ENCODE measurements around the gene S1PR1. TPM values are rescaled to one million over a fixed set of nuclear protein-coding genes. Genes with fewer than 3 reads are reported as not detected.

S1PR1 gene
- total RNA-seq, 1 experiment from 2014 or later: 0.68 TPM

- BruUV-seq (replicated peaks): no TSS peak
- no peak overlapping the region for H3K4me2 ChIP-seq
- no peaks in the 10 kb centered on the region; the same call in 1 of the 2 replicates for H3K9me3 ChIP-seq (ENCODE audit: insufficient read depth, low read depth)
- no peaks in the 10 kb centered on the region for H3K79me2 ChIP-seq (ENCODE audit: low read depth)
- peaks cover 13% of the 10 kb centered on the region for H3K4me1 ChIP-seq (replicated peaks; ENCODE audit: insufficient read depth)
- H2AFZ ChIP-seq: no peak overlapping the region
- no peaks in the 10 kb centered on the region for H4K20me1 ChIP-seq (ENCODE audit: insufficient read depth)
- H3K9me2 ChIP-seq (ENCODE audit: insufficient read depth): no peaks in the 10 kb centered on the region
- no peak overlapping the region for H3K27ac ChIP-seq
- intact Hi-C loops (cut with micrococcal nuclease; ENCODE audit: unreplicated experiment): no loop called here
- no peaks in the 10 kb centered on the region for H3K27me3 ChIP-seq (ENCODE audit: insufficient read depth, low read depth)
- TF ChIP-seq CTCF (conservative IDR thresholded peaks at IDR 0.05) (no peak), EZH2 (IDR thresholded peaks at IDR 0.05; ENCODE audit: low read depth) (no peak)
- ChIA-PET POLR2A (ENCODE audit: unreplicated experiment) (no interaction called here), CTCF (no interaction called here)
- no peak overlapping the region for H3K4me3 ChIP-seq
- DNase-seq: no peak
- no peaks in the 10 kb centered on the region for H3K36me3 ChIP-seq (ENCODE audit: low read depth)
- no peaks in the 10 kb centered on the region; the same call in 1 of the 2 replicates for H3F3A ChIP-seq (ENCODE audit: insufficient read depth, low read depth)
Measured at GRCh38 chr1:101268893-101269292, 32.1 kb downstream of the S1PR1 start.

DNA sequence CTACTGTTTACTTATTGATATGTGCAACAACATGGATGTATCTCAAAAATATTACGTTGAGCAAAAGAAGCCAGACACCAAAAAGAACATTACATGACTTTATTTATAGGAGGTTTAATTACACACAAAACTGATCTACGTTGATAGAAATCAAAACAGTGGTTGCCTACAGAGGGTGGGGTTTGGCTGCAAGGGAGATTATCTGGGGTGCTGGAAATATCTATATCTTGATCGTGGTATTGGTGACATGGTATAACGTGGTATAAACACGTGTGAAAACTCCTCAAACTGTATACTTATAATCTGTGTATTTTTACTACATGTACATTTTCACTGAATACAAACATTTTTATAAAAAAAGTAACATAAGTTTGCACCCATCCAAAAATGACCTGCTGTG lies 38.9 kb downstream of the S1PR1 start:
- CTCF ChIA-PET: no interaction called here
- intact Hi-C loops (cut with micrococcal nuclease; ENCODE audit: unreplicated experiment): no loop called here

DNA sequence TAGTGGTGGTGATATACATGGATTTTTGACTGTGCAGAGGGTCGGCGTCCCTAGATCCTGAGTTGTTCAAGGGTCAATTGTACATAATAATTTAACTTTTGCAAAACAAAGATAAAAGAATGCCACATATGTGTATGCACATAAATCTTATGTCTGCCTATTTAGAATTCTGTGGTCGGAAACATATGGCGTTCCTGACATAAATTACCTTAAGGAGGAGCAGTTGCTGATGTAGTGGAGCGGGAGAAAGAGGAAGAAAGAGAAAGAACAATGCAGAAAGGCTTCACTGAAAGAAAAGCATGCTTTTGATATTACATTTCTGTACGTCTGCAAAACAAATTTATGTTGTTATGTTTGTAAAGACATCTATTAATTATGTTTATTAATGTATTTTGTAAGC lies 40.0 kb downstream of the S1PR1 start:
- DNase-seq: no peak
- Histone ChIP-seq H4K20me1 (ENCODE audit: insufficient read depth) (no peaks in the 10 kb centered on the region), H3K4me3 (no peak overlapping the region), H3K4me2 (no peak overlapping the region), H3K36me3 (ENCODE audit: low read depth) (no peaks in the 10 kb centered on the region), H3K4me1 (replicated peaks; ENCODE audit: insufficient read depth) (no peaks in the 10 kb centered on the region), H3K27me3 (ENCODE audit: insufficient read depth, low read depth) (no peaks in the 10 kb centered on the region), H3K9me2 (ENCODE audit: insufficient read depth) (no peaks in the 10 kb centered on the region), H3K9me3 (ENCODE audit: insufficient read depth, low read depth) (no peaks in the 10 kb centered on the region), H2AFZ (no peak overlapping the region), H3K79me2 (ENCODE audit: low read depth) (no peaks in the 10 kb centered on the region), H3K27ac (no peak overlapping the region), H3F3A (ENCODE audit: insufficient read depth, low read depth) (no peaks in the 10 kb centered on the region)
- ChIA-PET CTCF (no interaction called here), POLR2A (ENCODE audit: unreplicated experiment) (no interaction called here)
- intact Hi-C loops (cut with micrococcal nuclease; ENCODE audit: unreplicated experiment): no loop called here
- BruUV-seq (replicated peaks): no TSS peak
- no peak for TF ChIP-seq CTCF (conservative IDR thresholded peaks at IDR 0.05)
- no peak for TF ChIP-seq EZH2 (IDR thresholded peaks at IDR 0.05; ENCODE audit: low read depth)

More for the DNA sequence above, 38.9 kb downstream of the S1PR1 start:
- POLR2A ChIA-PET (ENCODE audit: unreplicated experiment): no interaction called here
- DNase-seq: no peak
- Histone ChIP-seq H3K4me1 (replicated peaks; ENCODE audit: insufficient read depth) (no peaks in the 10 kb centered on the region), H3K27ac (no peak overlapping the region), H3K4me2 (no peak overlapping the region), H4K20me1 (ENCODE audit: insufficient read depth) (no peaks in the 10 kb centered on the region), H3K9me3 (ENCODE audit: insufficient read depth, low read depth) (no peaks in the 10 kb centered on the region), H3K9me2 (ENCODE audit: insufficient read depth) (no peaks in the 10 kb centered on the region), H3K36me3 (ENCODE audit: low read depth) (no peaks in the 10 kb centered on the region), H3K79me2 (ENCODE audit: low read depth) (no peaks in the 10 kb centered on the region), H3F3A (ENCODE audit: insufficient read depth, low read depth) (no peaks in the 10 kb centered on the region), H3K27me3 (ENCODE audit: insufficient read depth, low read depth) (no peaks in the 10 kb centered on the region), H3K4me3 (no peak overlapping the region), H2AFZ (no peak overlapping the region)
- TF ChIP-seq CTCF (conservative IDR thresholded peaks at IDR 0.05) (no peak), EZH2 (IDR thresholded peaks at IDR 0.05; ENCODE audit: low read depth) (no peak)
- BruUV-seq (replicated peaks): no TSS peak

Measured in PC-9 (cell line).